Heart right ventricle (tissue), 16 donors: ENCODE measurements around the gene NDST3. TPM values are rescaled to one million over a fixed set of nuclear protein-coding genes. Genes with fewer than 3 reads are reported as not detected.

ENCODE experiments used
- ATAC-seq, 8 donors: fragments of 200-7000 bp; cut with Tn5 transposase; one replicate each; pipeline ENCODE4 v1.9.1; 2020; ENCODE audit warnings: mild to moderate bottlenecking in 8 of 8, moderate library complexity in 8 of 8, moderate number of reproducible peaks in 1 of 8
- DNase-seq, 2 donors: peaks; one replicate each; pipeline ENCODE4 v3.0.0-alpha.2; 2020
- H3K27ac ChIP-seq, 10 donors: fragments of 200-600 bp; sonication (generic) in 2 of 10; one replicate each; pipeline versions ENCODE4 v1.5.0 to v1.8.0; 2020 to 2022; ENCODE audit warnings: mild to moderate bottlenecking in 3 of 10
- H3K27me3 ChIP-seq, 7 donors: fragments of 200-600 bp; one replicate each; pipeline ENCODE4 v1.8.0; 2021 to 2022; ENCODE audit warnings: mild to moderate bottlenecking in 2 of 7
- H3K36me3 ChIP-seq, 9 donors: fragments of 200-600 bp; sonication (generic) in 1 of 9; one replicate each; pipeline versions ENCODE4 v1.5.0 to v1.8.0; 2020 to 2022; ENCODE audit warnings: mild to moderate bottlenecking in 2 of 9
- H3K4me1 ChIP-seq, 9 donors: fragments of 200-600 bp; sonication (generic) in 1 of 9; one replicate each; pipeline versions ENCODE4 v1.5.0 to v1.8.0; 2020 to 2022; ENCODE audit warnings: mild to moderate bottlenecking in 4 of 9
- H3K4me3 ChIP-seq, 10 donors: fragments of 200-600 bp; sonication (generic) in 2 of 10; one replicate each; pipeline versions ENCODE4 v1.5.0 to v1.8.0; 2020 to 2022; ENCODE audit warnings: mild to moderate bottlenecking in 7 of 10, moderate library complexity in 2 of 10
- H3K9me3 ChIP-seq, 11 donors: fragments of 200-600 bp in 10 of 11; sonication (generic) in 2 of 11; one replicate each; pipeline versions ENCODE4 v1.5.0 to v1.8.0; 2013 to 2022; ENCODE audit warnings: mild to moderate bottlenecking in 2 of 11, control low read depth in 1 of 11, moderate library complexity in 1 of 11
- CTCF ChIP-seq, 9 donors: fragments of 200-600 bp; sonication (generic) in 2 of 9; IDR thresholded peaks; one replicate each; pipeline versions ENCODE4 v1.5.0 to v1.8.0; 2021 to 2022; ENCODE audit warnings: antibody characterized with exemption in 9 of 9, mild to moderate bottlenecking in 5 of 9, moderate library complexity in 1 of 9
- WGBS, 2 donors: extraction: QIAGEN DNeasy Blood & Tissue Kit; methylation state at CpG; one replicate each; pipeline ENCODE4 v1.1.7; 2013; ENCODE audit warnings: inconsistent platforms in 1 of 2; 5-methylcytosine and 5-hydroxymethylcytosine counted together
- intact Hi-C, 10 donors: fragments of 100-400 bp; cut with DNase I; formaldehyde crosslinking; loops; one replicate each; pipeline versions ENCODE4 v1.11.1 to v1.14.2; 2022
- long read RNA-seq, 3 donors: library from polyadenylated mRNA; unstranded; transcript quantifications; one replicate each; pipeline ENCODE4 v2.0.0, GENCODE V29; 2020 to 2021
- polyA plus RNA-seq, 2 donors: library from polyadenylated mRNA; stranded (reverse); fragments of 200-250 nt; gene quantifications; one replicate each; pipeline ENCODE4 v1.2.3, GENCODE V29; 2013
- total RNA-seq, 10 donors: library from RNA; stranded (reverse); fragmentation: NEBNext Ultra II Directional in 3 of 10; extraction: Animal tissue kit (Norgen Biotek cat#: 25700) in 3 of 10; gene quantifications; one replicate each; pipeline versions ENCODE4 v1.2.1 to v1.2.4, GENCODE V29; 2021 to 2023
- donor health status: Arrhythmogenic right ventricular cardiomyopathy.
- donor health status: ischemic (EF 13 %, LVEDD 7.1; RV severe dilation, severe dysfunction).
- donor health status: healthy with polysubstance abuse.
- donor health status: DM: no; HTN: yes; CAD: no.
- donor health status: DM: no; HTN: no; CAD: no.
- donor health status: ischemic (EF 25% LVEDD 6.9; RV normal size, moderate dysfunction).
- donor health status: ischemic (EF 25% LVEDD 5.7; RV mildly dilated, moderate dysfunction).
- donor health status: healthy.
- donor health status: DM: yes; HTN: yes; CAD: no.
- donor health status: Ischemic cardiomyopathy.
- donor health status: ischemic (EF 35%, LVEDD 5.7; RV mildly dilated, moderate dysfunction).
- donor health status: nonischemic (EF 11% LVEDD 7.7; RV severe dilation, severe dysfunction).
- donor health status: DM: yes; HTN: yes; CAD: no.
- donor health status: PGD.
- donor health status: ischemic (EF 29% LVEDD 5.4; RV normal size, mild dysfunction).
- donor health status: nonischemic (EF 23%, LVEDD 6.1; RV moderate dilation, normal function).

NDST3 gene
- total RNA-seq = under 1 TPM in 1 of 10 donors, not detected in 9; 0.04 TPM
- not detected for polyA plus RNA-seq
- long read RNA-seq, donor 1 = 0 reads
- long read RNA-seq, donor 2 = 0 reads
- long read RNA-seq, donor 3 = 0 reads

DNA sequence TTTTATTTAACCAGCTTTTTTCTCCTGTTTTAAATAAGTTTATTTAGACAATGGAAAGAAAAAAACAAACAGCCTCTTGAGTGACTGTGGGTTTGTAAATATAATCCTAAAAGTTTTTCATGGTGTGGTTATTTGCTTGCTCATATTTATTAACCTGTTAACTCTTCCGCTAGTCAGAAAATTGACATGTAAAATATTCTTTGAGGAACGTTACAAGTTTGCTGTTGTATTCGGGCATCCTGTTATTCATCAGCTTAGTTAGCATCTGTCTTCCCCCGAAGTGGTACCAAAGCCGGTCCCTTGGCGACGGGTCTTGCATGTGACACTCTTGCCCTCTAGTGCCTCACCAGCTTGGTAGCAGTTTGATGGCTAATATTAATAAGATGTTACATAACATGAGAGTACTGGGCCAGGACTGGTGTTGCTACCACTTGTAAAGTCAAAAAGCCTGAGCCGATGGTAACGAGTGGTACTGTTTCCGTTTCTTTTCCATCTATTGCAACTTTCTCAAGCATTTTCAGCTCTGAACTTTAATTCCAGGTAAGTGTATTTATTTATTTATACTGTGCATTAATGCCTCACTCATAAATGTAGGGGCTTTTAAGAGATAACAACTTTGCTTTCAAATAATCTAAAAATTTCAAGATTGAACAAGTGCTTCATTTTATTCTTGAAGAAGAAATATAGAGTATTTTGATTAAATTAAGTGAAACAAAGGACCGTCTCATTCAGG, at the start of gene NDST3:
NDST3 (plus strand) TSS at position 434 of the 733 bp plus-strand sequence. CDS start 19,425 bp downstream, outside the sequence.
- DNase-seq (peak in 1 of 2 donors; percentile 6), ATAC-seq (peak in 1 of 8 donors; percentile 23)

DNA sequence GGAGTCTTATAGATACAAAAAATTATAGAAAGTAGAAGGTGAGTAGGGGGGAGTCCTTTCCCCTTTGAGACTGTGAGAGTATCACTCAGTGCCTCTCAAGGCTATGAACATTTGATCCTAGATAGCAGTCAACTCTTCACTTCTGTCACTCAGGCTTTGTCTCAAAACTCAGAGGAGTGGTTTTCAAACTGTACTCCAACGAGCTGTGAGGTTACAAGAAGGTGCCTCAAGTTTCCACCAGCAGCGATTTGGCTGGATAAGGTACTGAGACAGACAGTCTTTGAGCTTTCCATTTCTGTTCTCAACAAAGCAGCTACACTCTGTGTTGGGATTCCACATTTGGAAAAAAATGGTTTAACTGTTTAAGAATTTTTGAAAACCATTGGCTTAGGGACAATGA, 48.0 kb upstream of the NDST3 start:
- intact Hi-C loops = no loop called here
- no peak for TF ChIP-seq CTCF (IDR thresholded peaks at IDR 0.05)
- ATAC-seq (no peak), DNase-seq (no peak)
- H3K9me3 ChIP-seq = no peaks in the 10 kb centered on the region
- no peaks in the 10 kb centered on the region for H3K4me1 ChIP-seq
- no peak overlapping the region for H3K27ac ChIP-seq
- no peaks in the 10 kb centered on the region for H3K36me3 ChIP-seq
- H3K27me3 ChIP-seq = no peaks in the 10 kb centered on the region
- 43% methylated on average over 2 of the region's 2 CpGs for WGBS, 2 donors
- no peak overlapping the region for H3K4me3 ChIP-seq

More for the DNA sequence above, at the start of gene NDST3:
- H3K9me3 ChIP-seq = peaks cover 0 to 2% (median 0%) of the 10 kb centered on the region in 11 donors
- H3K27ac ChIP-seq = no peak within 1 kb of the TSS
- peaks cover 0 to 11% (median 0%) of the 10 kb centered on the region in 9 donors for H3K4me1 ChIP-seq
- TF ChIP-seq CTCF (IDR thresholded peaks at IDR 0.05) = peak in 5 of 9 donors; percentile 13 to 33 (median 22)
- 14 to 17% methylated on average over 11 of the region's 11 CpGs for WGBS, 2 donors
- H3K27me3 ChIP-seq = peaks cover 10 to 72% (median 61%) of the 10 kb centered on the region in 7 donors
- no peaks in the 10 kb centered on the region for H3K36me3 ChIP-seq
- intact Hi-C loops = no loop called here
- peak within 1 kb of the TSS in 9 of 10 donors; percentile 21 to 46 (median 43) for H3K4me3 ChIP-seq

- H3K4me1 ChIP-seq = no peaks in the 10 kb centered on the region
- DNase-seq = no peak
- intact Hi-C loops = no loop called here
- no peaks in the 10 kb centered on the region for H3K36me3 ChIP-seq
- H3K27me3 ChIP-seq = no peaks in the 10 kb centered on the region
- WGBS, 2 donors = 13 to 19% methylated on average over 1 of the region's 1 CpG
- H3K27ac ChIP-seq = no peak overlapping the region
- no peak overlapping the region for H3K4me3 ChIP-seq
- no peak for TF ChIP-seq CTCF (IDR thresholded peaks at IDR 0.05)
- no peaks in the 10 kb centered on the region for H3K9me3 ChIP-seq
- ATAC-seq = no peak
These were observed 46.8 kb upstream of the NDST3 start for GRCh38 chr4:117987464-117987863.

GRCh38 chr4:117996891-117997290, 37.4 kb upstream of the NDST3 start:
- Histone ChIP-seq H3K4me1 (no peaks in the 10 kb centered on the region), H3K36me3 (no peaks in the 10 kb centered on the region), H3K27me3 (peaks cover 0 to 4% (median 0%) of the 10 kb centered on the region in 7 donors), H3K4me3 (no peak overlapping the region), H3K9me3 (no peaks in the 10 kb centered on the region), H3K27ac (no peak overlapping the region)
- TF ChIP-seq CTCF (IDR thresholded peaks at IDR 0.05) = no peak
- intact Hi-C loops = no loop called here
- WGBS, 2 donors = 72 to 95% methylated on average over 2 of the region's 2 CpGs
- DNase-seq = no peak
- no peak for ATAC-seq
